A673 (cell line): ENCODE measurements around the gene ADGB. TPM values are rescaled to one million over a fixed set of nuclear protein-coding genes. Genes with fewer than 3 reads are reported as not detected.

Source experiments
- BruUV-seq: library from RNA; stranded (reverse); fragments of 400-500 nt; replicated peaks from 2 replicates; lab custom pipeline; 2021; lab: Mats Ljungman, UMichigan
- CTCF ChIA-PET: fragments of 300-600 bp; sonication (Branson Sonifier 250); formaldehyde crosslinking; loops from one replicate; lab custom pipeline; 2022; ENCODE audit warnings: antibody characterized with exemption; lab: Charles Lee
- POLR2A ChIA-PET: fragments of 300-600 bp; sonication (Branson Sonifier 250); formaldehyde crosslinking; loops from one replicate; lab custom pipeline; 2022; ENCODE audit warnings: antibody characterized with exemption; ENCODE audit not compliant: low non-redundant PET; lab: Charles Lee
- DNase-seq: peaks from one replicate; pipeline ENCODE4 v3.0.0-alpha.2; 2015; ENCODE audit warnings: low spot score
- H3K27ac ChIP-seq: fragments of 200-600 bp; sonication (generic); 2 replicates; pipeline ENCODE4 v1.5.1; 2016; ENCODE audit warnings: mixed run types, low read depth, mild to moderate bottlenecking, mixed read lengths, antibody characterized with exemption, low read length; ENCODE audit not compliant: poor library complexity, severe bottlenecking
- H3K27me3 ChIP-seq: fragments of 200-600 bp; sonication (generic); replicated peaks from 2 replicates; pipeline ENCODE4 v1.6.1; 2017; ENCODE audit warnings: mixed run types, low read depth, mild to moderate bottlenecking, mixed read lengths, antibody characterized with exemption, low read length; ENCODE audit not compliant: insufficient read depth, poor library complexity
- H3K36me3 ChIP-seq: fragments of 200-600 bp; sonication (generic); 2 replicates; pipeline ENCODE4 v1.6.1; 2016; ENCODE audit warnings: mixed run types, mild to moderate bottlenecking, mixed read lengths, antibody characterized with exemption, low read length; ENCODE audit not compliant: insufficient read depth, poor library complexity, severe bottlenecking
- H3K4me1 ChIP-seq: fragments of 200-600 bp; sonication (generic); 2 replicates; pipeline ENCODE4 v1.6.1; 2017; ENCODE audit warnings: mixed run types, mild to moderate bottlenecking, mixed read lengths, antibody characterized with exemption, low read length; ENCODE audit not compliant: insufficient read depth, poor library complexity, severe bottlenecking
- H3K4me3 ChIP-seq: fragments of 200-600 bp; sonication (generic); 2 replicates; pipeline ENCODE4 v1.5.1; 2016; ENCODE audit warnings: low read depth, mixed run types, mild to moderate bottlenecking, mixed read lengths, low read length; ENCODE audit not compliant: poor library complexity, severe bottlenecking
- H3K9me3 ChIP-seq: fragments of 200-600 bp; sonication (generic); 2 replicates; pipeline ENCODE4 v1.6.1; 2016; ENCODE audit warnings: mixed run types, low read depth, mild to moderate bottlenecking, mixed read lengths, antibody characterized with exemption, low read length; ENCODE audit not compliant: poor library complexity, severe bottlenecking
- CTCF ChIP-seq: fragments of 300-800, 200-600 bp; sonication (generic); conservative IDR thresholded peaks from 2 replicates; pipeline ENCODE4 v1.5.1; 2017; ENCODE audit warnings: low read depth, mild to moderate bottlenecking, antibody characterized with exemption, low read length, moderate library complexity, mixed read lengths
- EZH2 ChIP-seq: fragments of 200-600 bp; sonication (generic); IDR thresholded peaks from 2 replicates; pipeline ENCODE4 v1.6.1; 2017; ENCODE audit warnings: borderline replicate concordance, low read depth, mild to moderate bottlenecking, mixed read lengths, antibody characterized with exemption, low read length; ENCODE audit not compliant: poor library complexity, severe bottlenecking
- intact Hi-C: fragments of 100-400 bp; cut with micrococcal nuclease; formaldehyde crosslinking; loops from one replicate; pipeline ENCODE4 v1.10.0; 2022; ENCODE audit not compliant: unreplicated experiment
- total RNA-seq: library from RNA; stranded (reverse); gene quantifications from 2 replicates; pipeline ENCODE4 v1.2.3, GENCODE V29; 2021

Gene ADGB
- total RNA-seq, 1 experiment from 2014 or later: not detected

DNA sequence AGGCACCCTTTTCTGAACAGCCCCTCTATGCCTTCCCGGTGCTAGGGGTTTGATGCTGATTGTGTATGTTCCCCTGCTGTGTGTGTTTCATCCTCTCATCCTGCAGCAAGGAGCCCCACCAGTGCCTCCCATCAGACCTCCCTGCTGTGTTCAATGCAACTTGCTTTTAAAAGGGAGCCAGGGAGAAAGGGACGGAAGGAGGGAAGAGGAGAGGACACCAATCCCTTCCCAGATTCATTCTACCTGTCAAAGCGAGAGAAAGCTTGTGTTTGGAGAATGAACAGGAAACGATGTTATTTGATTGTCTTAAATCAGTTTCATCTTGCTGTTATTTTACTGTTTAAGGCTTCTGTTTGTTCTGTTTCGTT lies 259.2 kb downstream of the ADGB start:
- Histone ChIP-seq H3K27me3 (no peaks in the 10 kb centered on the region), H3K4me3 (no peak overlapping the region), H3K36me3 (no peaks in the 10 kb centered on the region), H3K4me1 (peaks cover 7% of the 10 kb centered on the region), H3K9me3 (no peaks in the 10 kb centered on the region), H3K27ac (no peak overlapping the region)
- CTCF ChIA-PET: no interaction called here
- TF ChIP-seq EZH2: no peak
- no peak for TF ChIP-seq CTCF
- no TSS peak for BruUV-seq
- peak; percentile 26 for DNase-seq
- POLR2A ChIA-PET: no interaction called here
- intact Hi-C loops: loop anchor here (2.0 to 10.0 kb wide), 4 partner anchors 344 to 527 kb away; partner anchors contain the start of gene STXBP5

- Histone ChIP-seq H3K36me3 (no peaks in the 10 kb centered on the region), H3K4me3 (no peak overlapping the region), H3K9me3 (no peaks in the 10 kb centered on the region), H3K27ac (no peak overlapping the region), H3K27me3 (no peaks in the 10 kb centered on the region), H3K4me1 (peaks cover 7% of the 10 kb centered on the region)
- no peak for TF ChIP-seq CTCF
- no peak for TF ChIP-seq EZH2
- no TSS peak for BruUV-seq
- CTCF ChIA-PET: interaction anchor here (0.5 kb wide), 1 partner anchor 198 kb away, joined by 4 read pairs; no protein-coding TSS in a partner anchor
- POLR2A ChIA-PET: no interaction called here
- DNase-seq: no peak
- intact Hi-C loops: loop anchor here (5.0 to 10.0 kb wide), 3 partner anchors 343 to 526 kb away; partner anchors contain the start of gene STXBP5
Measured at GRCh38 chr6:146859206-146859605, 260.4 kb downstream of the ADGB start.

- Histone ChIP-seq H3K4me1 (peaks cover 7% of the 10 kb centered on the region), H3K27ac (no peak overlapping the region), H3K9me3 (no peaks in the 10 kb centered on the region), H3K27me3 (no peaks in the 10 kb centered on the region), H3K4me3 (no peak overlapping the region), H3K36me3 (no peaks in the 10 kb centered on the region)
- TF ChIP-seq EZH2 (no peak), CTCF (no peak)
- ChIA-PET CTCF (no interaction called here), POLR2A (no interaction called here)
- no TSS peak for BruUV-seq
- intact Hi-C loops: loop anchor here (5.0 to 10.0 kb wide), 4 partner anchors 342 to 645 kb away; partner anchors contain the start of genes SAMD5 and STXBP5
- DNase-seq: no peak
Measured at GRCh38 chr6:146859795-146860495, 261.2 kb downstream of the ADGB start.
